NT2/D1 (cell line): ENCODE data around the gene SWT1.
"Not testable (repeated sequence)": the region's sequence is repeated elsewhere in the genome, so short reads cannot be mapped to it uniquely, and the experiment has no call there.

Experiments used
- DNase-seq: peaks from one replicate; pipeline ENCODE4 v3.0.0-alpha.2; 2011; ENCODE audit warnings: low read depth, low spot score
- H3K27me3 ChIP-seq: 2 replicates; pipeline ENCODE4 v1.6.0; 2011; ENCODE audit warnings: mild to moderate bottlenecking; ENCODE audit not compliant: insufficient read length, insufficient read depth
- H3K36me3 ChIP-seq: 2 replicates; pipeline ENCODE4 v1.6.1; 2011; ENCODE audit warnings: mild to moderate bottlenecking, low read length, mixed read lengths; ENCODE audit not compliant: insufficient read depth, insufficient read length
- H3K4me1 ChIP-seq: 2 replicates; pipeline ENCODE4 v1.5.1; 2011; ENCODE audit not compliant: insufficient read depth, insufficient read length
- H3K4me3 ChIP-seq: 2 replicates; pipeline ENCODE4 v1.5.1; 2011; ENCODE audit warnings: low read depth; ENCODE audit not compliant: insufficient read length
- H3K9ac ChIP-seq: 2 replicates; pipeline ENCODE4 v1.6.0; 2011; ENCODE audit warnings: low read depth; ENCODE audit not compliant: insufficient read length
- H3K9me3 ChIP-seq: 2 replicates; pipeline ENCODE4 v1.5.1; 2011; ENCODE audit warnings: mild to moderate bottlenecking, low read length; ENCODE audit not compliant: insufficient read depth
- SUZ12 ChIP-seq: IDR thresholded peaks from 2 replicates; pipeline ENCODE4 v1.6.1; 2011; ENCODE audit not compliant: insufficient read length, insufficient read depth; ENCODE audit errors: extremely low read depth
- YY1 ChIP-seq: IDR thresholded peaks from 2 replicates; pipeline ENCODE4 v1.6.1; 2011; ENCODE audit not compliant: insufficient read length, insufficient read depth
- ZNF274 ChIP-seq: IDR thresholded peaks from 2 replicates; pipeline ENCODE4 v1.6.1; 2011; ENCODE audit warnings: mild to moderate bottlenecking, low read depth, low read length

The SWT1 gene

GRCh38 chr1:185250063-185250462, 93.1 kb downstream of the SWT1 start:
- peak; percentile 48 for DNase-seq
- no peaks in the 10 kb centered on the region for H3K4me1 ChIP-seq
- TF ChIP-seq YY1: no peak
- no peak for TF ChIP-seq SUZ12
- TF ChIP-seq ZNF274: no peak
- H3K9ac ChIP-seq: no peak overlapping the region
- H3K27me3 ChIP-seq: no peaks in the 10 kb centered on the region
- H3K4me3 ChIP-seq: no peak overlapping the region
- no peaks in the 10 kb centered on the region for H3K36me3 ChIP-seq
- H3K9me3 ChIP-seq: no peaks in the 10 kb centered on the region

GRCh38 chr1:185251928-185252327, 95.0 kb downstream of the SWT1 start:
- not testable (repeated sequence) for H3K36me3 ChIP-seq, H3K9ac ChIP-seq, H3K4me3 ChIP-seq, H3K9me3 ChIP-seq, DNase-seq, H3K27me3 ChIP-seq, H3K4me1 ChIP-seq

GRCh38 chr1:185252404-185252803, 95.4 kb downstream of the SWT1 start:
- H3K4me1 ChIP-seq, DNase-seq, H3K9me3 ChIP-seq, H3K9ac ChIP-seq, H3K27me3 ChIP-seq, H3K4me3 ChIP-seq, H3K36me3 ChIP-seq: not testable (repeated sequence)

GRCh38 chr1:185255595-185255994, 98.6 kb downstream of the SWT1 start:
- H3K4me3 ChIP-seq: not testable (repeated sequence)

GRCh38 chr1:185257116-185257949, 100.4 kb downstream of the SWT1 start:
- not testable (repeated sequence) for H3K27me3 ChIP-seq, H3K9me3 ChIP-seq, DNase-seq, H3K36me3 ChIP-seq, H3K4me1 ChIP-seq
- H3K9ac ChIP-seq: peak overlapping the region; percentile 50
- H3K4me3 ChIP-seq: peak overlapping the region; percentile 37

More at GRCh38 chr1:185255595-185255994, 98.6 kb downstream of the SWT1 start:
- H3K4me1 ChIP-seq, H3K9me3 ChIP-seq, H3K27me3 ChIP-seq, DNase-seq, H3K9ac ChIP-seq, H3K36me3 ChIP-seq: not testable (repeated sequence)

GRCh38 chr1:185257950-185258208, 100.9 kb downstream of the SWT1 start:
- Histone ChIP-seq H3K9ac (no peak overlapping the region), H3K4me3 (peak overlapping the region; percentile 37), H3K36me3 (no peaks in the 10 kb centered on the region), H3K27me3 (no peaks in the 10 kb centered on the region), H3K4me1 (no peaks in the 10 kb centered on the region), H3K9me3 (no peaks in the 10 kb centered on the region)
- DNase-seq: no peak
- TF ChIP-seq SUZ12: no peak
- TF ChIP-seq YY1: no peak
- TF ChIP-seq ZNF274: no peak

GRCh38 chr1:185258676-185259075, 101.7 kb downstream of the SWT1 start:
- no peak for DNase-seq
- TF ChIP-seq SUZ12: no peak
- no peak for TF ChIP-seq YY1
- no peak for TF ChIP-seq ZNF274

GRCh38 chr1:185260611-185261010, 103.6 kb downstream of the SWT1 start:
- Histone ChIP-seq H3K4me1 (no peaks in the 10 kb centered on the region), H3K36me3 (no peaks in the 10 kb centered on the region), H3K4me3 (no peak overlapping the region), H3K9me3 (no peaks in the 10 kb centered on the region), H3K9ac (no peak overlapping the region), H3K27me3 (no peaks in the 10 kb centered on the region)
- no peak for DNase-seq
- no peak for TF ChIP-seq SUZ12

More at GRCh38 chr1:185258676-185259075, 101.7 kb downstream of the SWT1 start:
- Histone ChIP-seq H3K9me3 (no peaks in the 10 kb centered on the region), H3K4me1 (no peaks in the 10 kb centered on the region), H3K4me3 (no peak overlapping the region), H3K9ac (no peak overlapping the region), H3K36me3 (no peaks in the 10 kb centered on the region), H3K27me3 (no peaks in the 10 kb centered on the region)
